ENCODE measurements around the gene MTUS2. TPM values are rescaled to one million over a fixed set of nuclear protein-coding genes. Genes with fewer than 3 reads are reported as not detected.

The MTUS2 gene
- total and polyA plus RNA-seq, 2 donors from 2014 or later, result 0.06 to 0.22 TPM

DNA sequence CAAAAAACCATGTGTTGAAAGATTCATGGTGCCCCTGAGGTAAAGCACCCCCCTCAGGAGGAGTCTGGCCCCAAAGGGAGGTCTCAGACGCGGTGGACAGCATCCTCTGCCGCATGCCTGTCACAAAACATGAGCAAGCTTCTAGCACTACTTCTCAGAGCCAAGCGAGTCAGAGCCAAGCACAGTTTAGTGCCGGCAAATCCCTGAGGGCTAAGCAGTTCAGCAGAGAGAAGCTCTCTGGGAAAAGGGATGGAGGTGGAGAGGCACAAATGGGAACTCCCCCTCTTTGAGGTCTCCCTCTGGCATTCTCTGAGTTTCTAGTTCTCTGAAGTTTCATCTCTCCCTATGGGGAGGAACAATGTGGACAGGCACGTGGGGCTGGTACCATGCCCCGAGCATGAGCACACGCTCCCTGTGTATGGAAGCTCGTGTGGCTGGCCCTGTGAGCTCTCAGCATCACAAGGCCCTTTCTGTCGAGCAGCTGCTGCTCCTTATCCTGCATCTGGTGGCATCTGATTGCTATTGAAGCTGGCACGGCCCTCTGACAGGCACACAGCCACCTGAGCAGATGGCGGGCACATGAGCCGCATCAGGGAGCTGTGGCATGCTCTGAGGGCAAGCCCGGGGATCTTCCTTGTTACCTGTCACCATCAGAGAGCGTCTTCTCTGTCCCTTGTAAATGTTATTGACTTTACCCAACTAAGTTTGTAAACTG is 450.3 kb downstream of the MTUS2 start:
- TF ChIP-seq CTCF (IDR thresholded peaks at IDR 0.05; ENCODE audit: borderline replicate concordance, extremely low read depth, insufficient read depth), result no peak
- H3K27ac ChIP-seq (ENCODE audit: low read depth in 2 of 2, low read length in 2 of 2), result no peak overlapping the region
- no peak for FAIRE-seq
- H3K4me3 ChIP-seq (ENCODE audit: low read length in 3 of 3), result no peak overlapping the region
- intact Hi-C loops (cut with DNase I), result no loop called here
- H3K27me3 ChIP-seq (ENCODE audit: control insufficient read depth, insufficient read depth, low read length), result no peaks in the 10 kb centered on the region
- no peaks in the 10 kb centered on the region for H3K9me3 ChIP-seq (ENCODE audit: control insufficient read depth in 2 of 3, insufficient read depth in 1 of 3, low read length in 3 of 3)
- H3K36me3 ChIP-seq (ENCODE audit: control insufficient read depth in 2 of 3, insufficient read depth in 3 of 3, low read length in 3 of 3), result no peaks in the 10 kb centered on the region
- no peak for DNase-seq
- H3K9ac ChIP-seq (ENCODE audit: low read length in 3 of 3), result no peak overlapping the region
- no peaks in the 10 kb centered on the region for H3K4me1 ChIP-seq (ENCODE audit: control insufficient read depth in 2 of 3, insufficient read depth in 2 of 3, low read depth in 1 of 3, low read length in 3 of 3)

DNA sequence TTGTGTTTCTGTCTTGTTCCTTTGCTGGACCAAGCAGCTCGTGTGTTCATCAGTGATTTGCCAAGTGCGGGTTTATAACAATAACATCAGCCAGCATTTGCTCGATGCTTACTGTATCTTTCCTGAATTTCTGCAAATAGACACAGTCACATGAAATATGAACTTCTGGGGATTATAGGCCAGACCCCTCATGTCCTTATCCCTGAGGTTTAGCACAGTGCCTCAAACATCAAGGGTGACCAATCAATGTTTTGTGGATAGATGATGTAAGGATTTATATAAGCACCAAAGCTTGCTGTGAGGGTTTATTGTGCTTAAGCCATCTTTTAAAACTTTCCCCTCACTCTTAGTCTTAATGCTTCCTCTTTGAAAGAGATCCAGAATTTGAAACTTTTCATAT is 451.5 kb downstream of the MTUS2 start:
- FAIRE-seq (no peak), DNase-seq (no peak)
- no peak for TF ChIP-seq CTCF (IDR thresholded peaks at IDR 0.05; ENCODE audit: borderline replicate concordance, extremely low read depth, insufficient read depth)
- H3K27me3 ChIP-seq (ENCODE audit: control insufficient read depth, insufficient read depth, low read length), result no peaks in the 10 kb centered on the region
- H3K9ac ChIP-seq (ENCODE audit: low read length in 3 of 3), result no peak overlapping the region
- H3K36me3 ChIP-seq (ENCODE audit: control insufficient read depth in 2 of 3, insufficient read depth in 3 of 3, low read length in 3 of 3), result no peaks in the 10 kb centered on the region
- no peak overlapping the region for H3K4me3 ChIP-seq (ENCODE audit: low read length in 3 of 3)
- intact Hi-C loops (cut with DNase I), result no loop called here
- H3K4me1 ChIP-seq (ENCODE audit: control insufficient read depth in 2 of 3, insufficient read depth in 2 of 3, low read depth in 1 of 3, low read length in 3 of 3), result no peaks in the 10 kb centered on the region
- no peak overlapping the region for H3K27ac ChIP-seq (ENCODE audit: low read depth in 2 of 2, low read length in 2 of 2)
- H3K9me3 ChIP-seq (ENCODE audit: control insufficient read depth in 2 of 3, insufficient read depth in 1 of 3, low read length in 3 of 3), result no peaks in the 10 kb centered on the region

DNA sequence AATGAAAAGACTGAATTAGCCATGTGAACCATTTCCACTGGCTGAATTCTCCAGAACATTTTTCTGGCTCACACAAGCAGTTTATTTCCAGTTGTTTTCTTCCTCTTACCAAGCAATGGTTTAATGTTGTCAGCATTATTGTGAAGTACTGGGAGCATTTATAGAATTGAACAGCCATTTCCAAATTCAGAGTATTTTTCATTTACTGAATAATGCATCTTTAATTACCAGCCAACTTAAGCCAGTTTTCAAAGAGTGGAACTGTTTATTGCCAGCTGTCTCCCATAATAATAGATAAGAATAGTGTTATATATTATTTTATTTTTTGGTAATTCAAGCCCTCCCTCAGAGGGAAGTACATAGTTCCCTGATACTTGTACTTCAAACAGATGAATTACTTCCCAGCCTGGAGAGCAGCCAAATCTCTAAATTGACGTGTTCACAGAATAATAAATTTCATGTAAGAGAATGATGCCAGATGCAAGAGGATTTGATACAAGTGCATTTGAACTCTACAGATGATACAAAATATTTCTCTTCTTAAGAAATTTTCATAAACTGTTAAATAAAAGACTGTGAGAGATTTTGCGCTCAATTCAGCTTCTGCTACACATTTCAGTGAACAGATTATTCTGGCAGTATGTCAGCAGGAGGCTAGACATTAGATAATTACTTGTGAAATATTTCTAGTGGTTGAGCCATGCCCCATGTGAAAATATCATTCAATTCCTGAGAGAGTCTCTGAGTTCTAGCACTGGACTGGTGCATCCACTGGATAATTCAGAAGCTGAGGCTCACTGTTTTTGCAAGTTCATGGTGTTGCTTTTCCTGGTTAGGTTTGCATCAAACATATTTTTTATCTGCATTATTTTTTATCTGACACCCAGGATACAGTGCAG is 459.5 kb downstream of the MTUS2 start:
- FAIRE-seq (no peak), DNase-seq (no peak)
- no peak for TF ChIP-seq CTCF (IDR thresholded peaks at IDR 0.05; ENCODE audit: borderline replicate concordance, extremely low read depth, insufficient read depth)
- Histone ChIP-seq H3K36me3 (ENCODE audit: control insufficient read depth in 2 of 3, insufficient read depth in 3 of 3, low read length in 3 of 3) (no peaks in the 10 kb centered on the region), H3K9me3 (ENCODE audit: control insufficient read depth in 2 of 3, insufficient read depth in 1 of 3, low read length in 3 of 3) (no peaks in the 10 kb centered on the region), H3K4me1 (ENCODE audit: control insufficient read depth in 2 of 3, insufficient read depth in 2 of 3, low read depth in 1 of 3, low read length in 3 of 3) (no peaks in the 10 kb centered on the region), H3K27ac (ENCODE audit: low read depth in 2 of 2, low read length in 2 of 2) (no peak overlapping the region), H3K9ac (ENCODE audit: low read length in 3 of 3) (no peak overlapping the region), H3K27me3 (ENCODE audit: control insufficient read depth, insufficient read depth, low read length) (no peaks in the 10 kb centered on the region), H3K4me3 (ENCODE audit: low read length in 3 of 3) (no peak overlapping the region)
- intact Hi-C loops (cut with DNase I), result no loop called here

Data from kidney (tissue), 14 donors.